NT2/D1 (cell line): ENCODE data around the gene TMC6.

ENCODE experiments used
- SUZ12 ChIP-seq: IDR thresholded peaks from 2 replicates; pipeline ENCODE4 v1.6.1; 2011; ENCODE audit not compliant: insufficient read length, insufficient read depth; ENCODE audit errors: extremely low read depth
- ZNF274 ChIP-seq: IDR thresholded peaks from 2 replicates; pipeline ENCODE4 v1.6.1; 2011; ENCODE audit warnings: mild to moderate bottlenecking, low read depth, low read length

- no peak for TF ChIP-seq ZNF274
- no peak for TF ChIP-seq SUZ12
These were observed 4.2 kb upstream of the TMC6 start for GRCh38 chr17:78132767-78133178.
